Activated T-helper 1 cell treated with Interleukin-2 at 50 U/mL for 16 hours (primary cell): Measurements from ENCODE around the gene NEUROG2.

ENCODE experiments used
- DNase-seq: peaks from one replicate; pipeline ENCODE4 v3.0.0-alpha.2; 2020; ENCODE audit warnings: low read depth

Gene NEUROG2

GRCh38 chr4:112521123-112522023, 5.4 kb upstream of the NEUROG2 start:
- no peak for DNase-seq

GRCh38 chr4:112520598-112521122, 4.7 kb upstream of the NEUROG2 start:
- DNase-seq, result no peak

DNA sequence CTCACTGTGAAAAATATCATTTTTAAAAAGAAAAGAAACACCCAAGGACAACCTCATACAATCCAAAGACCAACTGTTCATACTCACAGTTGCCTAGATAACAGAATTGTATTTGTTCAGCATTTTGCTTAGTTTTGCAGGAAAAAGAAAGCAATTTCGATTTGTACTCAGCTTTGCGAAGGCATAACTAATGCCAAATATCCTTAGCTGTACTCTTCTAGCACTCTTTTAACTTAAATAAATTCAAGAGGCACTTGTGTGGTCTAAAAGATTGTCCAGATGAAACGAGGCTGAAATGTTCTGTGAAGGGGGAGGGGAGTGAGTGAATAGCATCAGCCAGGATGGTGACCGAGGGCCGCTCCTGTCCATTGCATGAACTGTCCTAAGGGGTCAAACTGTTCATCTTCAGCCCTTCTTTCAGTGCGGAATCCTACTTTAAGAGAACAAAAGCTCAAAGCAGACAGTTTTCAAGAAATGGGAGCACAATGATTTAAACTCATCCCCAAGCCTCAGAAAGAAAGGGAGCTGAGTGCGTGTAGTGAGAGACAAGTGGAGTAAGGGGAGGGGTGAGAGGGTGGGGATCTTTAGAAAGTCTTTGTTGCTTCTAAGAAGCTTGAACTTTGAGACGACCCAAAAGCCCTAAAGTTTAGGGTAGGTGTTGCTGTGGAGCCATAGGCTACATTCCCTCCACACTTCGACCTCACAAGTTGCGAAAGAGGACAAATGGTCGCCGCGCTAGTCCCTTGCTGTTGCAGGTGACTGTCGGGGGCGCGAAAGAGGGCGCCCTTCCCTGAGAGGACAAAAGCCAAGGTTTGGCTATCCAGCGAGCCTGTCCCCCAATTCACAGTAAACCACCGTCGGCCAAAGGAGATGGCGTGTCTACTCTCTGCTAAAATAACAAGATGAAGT, 4.0 kb upstream of the NEUROG2 start:
- DNase-seq, result no peak

- no peak for DNase-seq
Measured at GRCh38 chr4:112518675-112519074, 2.7 kb upstream of the NEUROG2 start.

GRCh38 chr4:112517911-112518310, 1.9 kb upstream of the NEUROG2 start:
- DNase-seq, result no peak

- DNase-seq, result no peak
Measured at GRCh38 chr4:112517067-112517634, 1.2 kb upstream of the NEUROG2 start.

DNA sequence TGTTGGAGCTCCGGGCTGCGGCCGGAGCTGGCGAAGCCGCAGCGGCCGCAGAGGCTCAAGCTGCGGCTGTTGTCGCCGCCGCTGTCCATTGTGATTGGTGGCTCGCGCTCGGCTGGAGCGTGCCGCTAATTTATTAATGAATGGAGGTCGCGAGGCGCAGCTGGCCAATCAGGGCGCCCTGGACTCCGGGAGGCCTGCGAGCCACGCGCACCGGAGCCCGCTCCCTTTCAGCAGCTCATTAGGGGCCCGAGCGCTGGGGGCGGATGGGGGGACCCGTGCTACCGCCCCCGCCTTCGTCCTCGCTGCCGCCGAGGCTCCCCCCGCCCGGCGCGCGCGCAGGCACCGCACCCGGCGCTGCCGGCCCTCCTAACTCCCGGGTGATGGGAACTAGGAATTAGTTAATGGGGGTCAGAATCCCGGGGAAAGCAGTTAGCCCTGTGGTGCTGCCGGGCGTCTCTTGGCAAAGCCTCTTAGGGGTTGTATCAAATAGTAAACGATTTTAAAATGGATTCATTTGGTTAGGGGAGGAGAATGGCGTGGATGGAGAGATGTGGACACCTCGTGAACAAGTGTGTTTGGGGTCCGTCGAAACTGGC, 589 bp upstream of the NEUROG2 start:
- no peak for DNase-seq

DNA sequence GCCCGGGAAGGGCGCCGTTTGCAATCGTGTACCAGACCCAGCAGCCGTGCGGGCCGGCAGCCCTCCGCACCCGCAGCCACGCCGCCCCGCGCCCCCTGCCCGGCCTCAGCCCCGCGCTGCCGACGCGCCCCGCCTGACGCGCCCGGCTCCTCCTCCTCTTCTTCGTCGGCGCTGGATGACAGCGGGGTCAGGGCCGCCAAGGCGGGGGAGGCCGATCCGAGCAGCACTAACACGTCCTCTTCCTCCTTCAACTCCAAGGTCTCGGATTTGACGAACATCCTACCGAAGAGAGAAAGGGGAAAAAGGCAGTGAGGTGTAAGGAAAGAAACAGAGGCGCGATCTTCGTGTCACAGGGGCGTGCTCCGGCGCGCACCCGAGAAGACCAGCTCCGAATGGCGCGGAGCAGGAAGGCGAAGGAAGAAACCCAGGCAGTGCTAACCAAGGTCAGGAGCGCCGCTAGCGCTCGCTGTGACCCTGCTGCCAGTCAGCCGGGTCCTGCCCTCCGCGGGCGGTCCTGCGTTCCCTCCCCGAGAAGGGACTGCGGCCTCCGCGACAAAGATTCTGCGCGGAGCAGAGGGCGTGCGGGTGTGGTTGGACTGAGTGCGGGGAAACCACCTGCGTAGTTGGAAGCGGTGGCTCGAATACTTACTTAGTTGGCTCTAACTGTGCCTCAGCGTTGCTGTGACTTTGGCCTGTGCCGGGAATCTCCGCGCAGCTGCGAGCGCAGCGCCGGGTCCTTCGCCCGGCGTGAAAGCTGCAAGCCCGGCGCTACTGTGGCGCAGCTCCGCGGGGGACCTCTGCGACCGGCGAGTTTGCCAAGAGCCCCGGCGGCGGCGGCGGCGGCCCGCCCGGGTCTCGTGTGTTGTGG, 548 bp downstream of the NEUROG2 start:
- no peak for DNase-seq

GRCh38 chr4:112514647-112515197, 1.3 kb downstream of the NEUROG2 start:
- no peak for DNase-seq

- no peak for DNase-seq
Measured at GRCh38 chr4:112513971-112514646, 1.9 kb downstream of the NEUROG2 start.

- DNase-seq, result no peak
Measured at GRCh38 chr4:112511803-112512118, 4.2 kb downstream of the NEUROG2 start.

DNA sequence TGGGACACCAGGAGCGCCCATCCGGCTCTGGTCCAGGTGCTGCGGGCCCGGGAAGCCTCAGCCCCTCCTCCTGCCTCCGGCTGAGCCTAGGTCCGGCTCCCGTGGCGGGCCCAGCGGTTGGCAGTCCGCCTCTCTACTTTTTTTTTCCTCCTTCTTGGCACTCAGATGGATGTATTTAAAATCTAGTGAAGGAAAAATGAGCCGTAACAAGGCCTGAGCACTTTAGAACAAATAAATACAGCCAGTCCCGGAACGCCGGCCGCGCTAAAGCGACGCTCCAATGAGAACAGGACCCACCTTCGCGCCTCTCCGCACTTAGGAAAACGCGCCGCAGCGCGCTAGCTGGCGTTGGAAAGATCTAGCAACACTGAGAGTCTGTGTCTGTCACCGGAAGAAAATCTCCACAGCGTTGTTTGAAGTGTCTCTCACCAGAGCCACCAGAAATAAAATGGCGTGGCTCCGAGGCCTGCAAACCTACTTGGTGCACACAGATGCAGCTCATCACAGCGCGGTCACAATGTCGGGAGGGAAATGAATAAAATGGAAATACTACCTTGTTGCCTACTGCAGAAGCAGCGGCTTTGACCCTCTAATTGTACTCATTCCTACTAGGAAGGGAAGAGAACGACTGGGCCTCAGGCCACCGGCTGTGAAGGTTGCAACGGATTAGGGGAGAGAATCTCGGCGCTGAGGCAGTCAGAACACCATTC, 4.7 kb downstream of the NEUROG2 start:
- DNase-seq, result no peak

DNA sequence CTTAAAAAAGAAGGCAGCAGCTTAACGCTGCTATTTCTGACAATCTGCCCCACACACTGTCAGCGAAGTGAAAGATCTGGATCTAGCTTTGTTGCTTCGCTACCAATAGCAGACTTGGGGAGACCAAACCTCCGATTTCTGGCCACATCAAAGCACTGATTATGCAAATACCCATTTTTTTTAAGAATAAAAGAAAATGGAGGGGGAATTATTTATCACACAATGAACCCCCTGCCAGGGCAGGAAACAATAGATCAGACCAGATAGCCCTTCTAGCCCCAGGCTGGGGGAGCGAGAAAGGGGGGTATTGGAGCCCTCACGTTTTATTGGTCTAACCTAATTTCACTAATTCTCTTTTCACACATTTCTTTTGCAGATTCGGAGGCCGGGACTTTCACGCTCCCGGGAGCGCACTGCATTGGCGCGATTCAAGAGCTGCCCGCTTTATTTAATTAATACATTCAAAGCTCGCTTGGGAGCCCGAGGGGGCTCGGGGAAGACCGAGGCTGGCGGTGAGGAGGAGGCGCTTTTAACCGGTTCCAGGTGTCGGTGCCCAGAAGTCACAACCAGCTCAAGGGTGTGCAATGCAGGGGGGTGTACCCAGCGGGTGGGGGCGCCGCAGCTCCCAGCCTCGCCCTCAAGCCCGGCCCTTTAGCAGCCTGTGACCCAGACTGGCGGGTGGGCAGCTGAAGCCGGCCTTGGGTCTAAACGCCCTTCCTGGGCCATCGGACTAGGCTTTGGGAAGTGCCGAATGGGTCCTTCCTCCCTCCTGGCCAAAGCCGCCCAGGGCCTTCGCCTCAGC, 5.5 kb downstream of the NEUROG2 start:
- no peak for DNase-seq

DNA sequence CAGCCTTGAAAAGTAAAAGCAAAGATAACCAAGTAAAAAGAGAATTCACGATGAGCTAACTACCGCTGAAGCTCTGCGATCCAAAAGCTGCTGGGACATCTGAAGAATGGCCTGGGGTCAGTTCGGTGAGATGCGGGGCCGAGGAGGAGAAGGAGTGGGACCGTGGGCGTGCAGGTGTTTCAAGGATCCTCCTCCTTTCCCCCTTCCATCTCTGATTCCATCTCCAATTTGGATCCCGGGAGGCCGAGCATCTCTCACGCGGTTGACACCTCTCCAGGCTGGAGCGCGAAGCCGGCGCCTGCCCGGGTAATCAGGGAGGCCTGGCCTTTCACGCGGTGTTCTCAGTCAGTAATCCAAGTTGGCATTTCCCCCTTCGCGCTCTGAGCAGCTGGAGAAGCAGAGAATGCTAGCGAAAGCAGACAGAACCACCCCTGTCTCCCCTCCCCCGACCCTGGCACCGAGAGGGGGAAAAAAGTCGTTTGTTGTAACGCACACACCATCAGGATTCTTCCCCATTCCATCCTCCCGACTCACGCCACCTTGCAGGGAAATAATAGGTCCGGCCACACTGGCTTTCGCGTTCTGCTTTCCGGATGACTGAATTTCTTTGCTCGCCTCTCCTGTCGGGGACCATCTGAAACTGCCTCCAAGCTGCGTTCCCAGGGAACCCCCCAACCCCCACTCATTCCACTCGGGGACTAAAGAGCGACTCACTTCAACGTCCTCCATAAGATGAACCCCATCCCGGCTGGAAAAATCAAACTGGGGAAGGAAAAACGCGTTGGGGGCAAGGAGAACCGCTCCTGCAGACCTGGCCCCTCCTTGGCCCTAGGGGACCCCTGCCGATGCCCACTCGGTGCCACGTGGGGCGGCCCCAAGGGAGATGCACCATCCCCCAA, 6.5 kb downstream of the NEUROG2 start:
- DNase-seq, result no peak

- no peak for DNase-seq
Measured at GRCh38 chr4:112508356-112508755, 7.6 kb downstream of the NEUROG2 start.

GRCh38 chr4:112504807-112505206, 11.2 kb downstream of the NEUROG2 start:
- DNase-seq, result no peak

DNA sequence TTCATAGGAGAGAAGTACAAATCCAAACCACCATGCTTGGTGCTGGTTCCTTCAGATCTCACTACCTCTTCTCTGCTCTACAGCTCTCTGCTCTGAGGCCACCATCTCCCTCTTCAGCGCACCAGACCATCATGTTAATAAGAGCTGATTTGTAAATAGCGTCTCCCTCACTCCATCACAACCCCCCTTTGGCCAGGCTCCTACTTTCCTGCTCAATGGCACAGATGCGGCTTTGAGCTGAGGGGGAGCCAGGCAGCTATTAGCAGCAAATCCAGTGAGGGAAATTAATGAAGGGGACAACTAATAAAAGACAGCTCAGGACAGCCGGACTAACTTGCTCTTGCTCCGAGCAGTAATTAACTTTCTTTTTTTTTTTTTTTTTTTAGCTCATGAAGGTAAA, 13.1 kb downstream of the NEUROG2 start:
- no peak for DNase-seq

GRCh38 chr4:112492321-112492720, 23.7 kb downstream of the NEUROG2 start:
- no peak for DNase-seq
